GM08714 (cell line): ENCODE measurements around the gene SSH3.
A peak's percentile ranks its signal among the peaks of the same experiment; 100 is the strongest.
"Not testable (repeated sequence)": the region's sequence is repeated elsewhere in the genome, so short reads cannot be mapped to it uniquely, and the experiment has no call there.

Source experiments
- H3K4me3 ChIP-seq: fragments of 200-500 bp; sonication (Bioruptor generic); 2 replicates; pipeline ENCODE4 v1.5.1; 2014; ENCODE audit warnings: mild to moderate bottlenecking, low read length, inconsistent platforms
- ZNF274 ChIP-seq: IDR thresholded peaks from 2 replicates; pipeline ENCODE4 v1.6.1; 2012; ENCODE audit warnings: mild to moderate bottlenecking, low read depth, low read length

Gene SSH3

DNA sequence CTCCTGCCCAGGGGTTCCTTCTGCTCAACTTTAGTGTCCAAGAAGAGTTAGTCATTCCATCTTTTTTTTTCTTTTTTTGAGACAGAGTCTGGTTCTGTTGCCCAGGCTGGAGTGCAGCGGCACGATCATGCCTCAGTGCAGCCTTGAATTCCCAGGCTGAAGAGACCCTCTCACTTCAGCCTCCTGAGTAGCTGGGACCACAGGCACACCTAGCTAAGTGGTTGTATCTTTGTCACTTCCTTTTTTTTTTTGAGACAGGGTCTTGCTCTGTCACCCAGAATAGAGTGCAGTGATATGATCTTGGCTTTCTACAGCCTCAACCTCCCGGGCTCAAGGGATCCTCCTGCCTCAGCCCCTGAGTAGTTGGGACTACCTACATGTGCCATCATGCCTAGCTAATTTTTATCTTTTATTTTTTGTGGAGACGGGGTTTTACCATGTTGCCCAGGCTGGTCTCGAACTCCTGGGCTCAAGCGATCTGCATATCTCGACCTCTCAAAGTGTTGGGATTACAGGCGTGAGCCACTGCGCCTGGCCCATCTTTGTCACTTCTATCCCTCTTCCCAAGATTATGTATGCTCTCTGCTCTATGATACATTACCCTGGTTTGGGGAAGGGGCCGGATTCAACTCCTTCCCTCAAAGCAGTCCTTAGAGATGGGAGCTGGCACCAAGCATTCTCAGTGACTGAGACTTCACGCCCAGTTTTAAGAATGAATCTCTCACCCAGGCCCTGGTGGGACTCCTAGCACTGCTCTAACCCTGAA is 10.0 kb downstream of the SSH3 start:
- H3K4me3 ChIP-seq, result no peak overlapping the region
- TF ChIP-seq ZNF274, result no peak

DNA sequence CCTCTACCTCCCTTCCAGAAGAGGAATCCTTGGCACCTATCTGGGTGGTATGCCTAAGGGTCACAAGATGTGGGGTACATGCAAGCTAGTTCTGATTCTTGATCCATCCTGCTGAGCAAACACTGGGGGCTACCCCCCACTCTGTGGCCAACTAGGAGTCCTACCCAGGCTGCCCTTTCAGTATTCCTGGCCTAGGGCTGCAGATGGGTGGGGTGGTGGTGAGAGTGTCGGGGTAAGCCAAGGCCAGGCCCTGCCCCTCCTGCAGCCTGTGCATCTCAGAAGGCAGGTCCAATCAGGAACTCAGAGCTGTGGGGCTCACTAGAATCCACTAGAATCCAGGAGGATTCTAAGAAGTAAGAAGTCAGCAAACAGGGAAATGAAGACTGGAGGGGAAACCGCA is 10.9 kb downstream of the SSH3 start:
- no peak overlapping the region for H3K4me3 ChIP-seq
- no peak for TF ChIP-seq ZNF274

DNA sequence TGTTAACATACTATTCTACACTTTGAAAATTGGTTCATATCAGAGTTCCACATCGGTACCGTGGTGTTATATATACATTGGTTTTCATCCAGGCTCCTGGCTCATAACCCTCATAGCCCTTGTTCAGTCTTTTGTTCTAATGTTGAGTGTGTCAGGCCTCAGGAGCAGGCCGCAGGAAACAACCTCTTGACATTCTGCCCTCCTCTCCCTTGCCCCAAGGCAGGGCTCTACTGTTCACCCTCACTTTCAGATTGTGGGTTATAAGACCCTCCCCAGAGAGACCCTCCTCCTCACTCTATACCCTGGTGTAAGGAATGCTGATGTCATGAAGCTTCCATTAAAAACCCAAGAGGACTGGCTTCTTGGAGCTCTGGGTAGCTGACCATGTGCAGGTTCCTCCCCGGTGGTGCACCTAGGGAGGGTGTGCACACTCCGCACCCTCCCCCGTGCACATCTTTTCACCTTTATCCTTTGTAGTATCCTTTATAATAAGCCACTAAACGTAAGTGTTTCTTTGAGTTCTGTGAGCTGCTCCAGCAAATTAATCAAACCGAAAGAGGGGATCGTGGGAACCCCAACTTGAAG is 12.1 kb downstream of the SSH3 start:
- no peak overlapping the region for H3K4me3 ChIP-seq
- no peak for TF ChIP-seq ZNF274

DNA sequence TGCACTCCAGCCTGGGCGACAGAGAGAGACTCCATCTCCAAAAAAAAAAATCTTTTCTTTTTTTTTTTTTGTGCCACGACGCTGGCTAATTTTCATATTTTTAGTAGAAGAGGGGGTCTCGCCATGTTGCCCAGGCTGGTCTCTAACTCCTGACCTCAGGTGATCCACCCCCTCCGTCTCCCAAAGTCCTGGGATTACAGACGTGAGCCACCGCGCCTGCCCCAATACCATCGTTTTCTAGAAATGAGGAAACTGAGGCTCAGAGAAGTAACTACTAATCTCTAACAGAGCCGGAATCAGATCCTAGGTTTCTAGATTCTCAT is 13.5 kb downstream of the SSH3 start:
- peak overlapping the region; percentile 84 for H3K4me3 ChIP-seq
- TF ChIP-seq ZNF274, result no peak

DNA sequence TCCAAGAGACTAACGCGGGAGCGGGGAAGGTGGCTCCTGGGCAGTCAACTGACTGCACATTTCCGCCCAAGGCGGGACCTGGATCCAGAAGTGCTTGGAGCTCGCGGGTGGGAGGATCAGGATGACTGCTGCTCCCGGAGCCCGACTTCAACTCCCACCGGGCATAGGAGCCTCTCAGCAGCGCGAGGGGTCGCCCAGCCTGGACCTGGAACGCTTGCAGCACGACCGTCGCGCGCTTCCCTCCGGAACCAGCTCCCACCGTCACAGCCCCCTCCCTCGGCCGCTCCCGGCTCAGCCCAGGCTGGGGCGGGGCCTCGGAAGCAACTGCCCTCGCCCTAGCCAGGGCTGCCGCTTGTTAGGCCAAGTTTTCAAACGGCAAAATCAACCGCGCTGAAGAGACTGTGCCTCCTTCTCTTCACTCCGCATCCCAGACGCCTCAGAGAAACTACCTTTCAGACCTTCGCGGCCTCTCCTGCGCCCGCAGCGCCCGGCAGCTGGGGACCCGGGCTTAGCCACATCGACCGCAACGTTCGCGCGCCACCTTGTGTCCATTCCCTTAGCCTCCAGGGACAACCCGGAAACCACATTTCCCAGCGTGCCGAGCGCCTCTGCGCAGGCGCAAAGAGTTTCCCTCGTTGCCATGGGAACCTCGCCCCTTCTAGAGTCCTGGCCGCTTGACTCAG is 14.0 kb downstream of the SSH3 start:
- TF ChIP-seq ZNF274, result no peak
- H3K4me3 ChIP-seq, result peak overlapping the region; percentile 84

DNA sequence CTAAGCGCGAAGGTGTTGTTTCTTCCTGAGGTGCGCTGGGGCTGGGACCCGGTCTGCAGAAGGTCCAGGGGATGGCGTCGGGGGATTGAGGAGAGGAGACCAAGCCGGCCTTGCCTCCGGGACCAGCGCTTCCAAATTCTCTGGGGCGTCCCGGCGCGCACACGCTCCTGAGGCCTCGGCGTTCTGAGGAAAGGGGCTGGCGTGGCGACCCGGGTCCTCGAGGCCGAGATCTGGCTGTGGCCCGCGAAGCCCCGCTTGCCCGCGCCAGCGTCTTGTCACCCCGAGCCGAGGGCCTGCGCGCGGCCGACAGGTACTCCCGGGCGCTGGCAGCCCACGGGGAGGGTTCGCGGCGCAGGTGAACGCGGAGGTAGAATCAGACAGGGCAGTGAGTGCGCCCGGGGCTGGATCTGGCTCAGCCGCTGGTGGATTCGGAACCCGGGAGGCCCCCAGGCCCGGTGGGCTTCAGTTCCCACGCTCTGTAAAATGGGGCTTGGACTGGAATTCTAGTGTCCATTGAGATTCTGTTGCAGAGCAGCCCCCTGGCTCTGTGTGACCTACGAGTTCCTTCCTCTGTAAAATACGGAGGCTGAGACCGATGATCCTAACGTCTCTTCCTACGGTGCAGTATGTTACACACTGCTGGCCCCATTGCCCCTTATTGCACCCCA is 14.7 kb downstream of the SSH3 start:
- H3K4me3 ChIP-seq, result peak overlapping the region; percentile 84
- TF ChIP-seq ZNF274, result no peak

DNA sequence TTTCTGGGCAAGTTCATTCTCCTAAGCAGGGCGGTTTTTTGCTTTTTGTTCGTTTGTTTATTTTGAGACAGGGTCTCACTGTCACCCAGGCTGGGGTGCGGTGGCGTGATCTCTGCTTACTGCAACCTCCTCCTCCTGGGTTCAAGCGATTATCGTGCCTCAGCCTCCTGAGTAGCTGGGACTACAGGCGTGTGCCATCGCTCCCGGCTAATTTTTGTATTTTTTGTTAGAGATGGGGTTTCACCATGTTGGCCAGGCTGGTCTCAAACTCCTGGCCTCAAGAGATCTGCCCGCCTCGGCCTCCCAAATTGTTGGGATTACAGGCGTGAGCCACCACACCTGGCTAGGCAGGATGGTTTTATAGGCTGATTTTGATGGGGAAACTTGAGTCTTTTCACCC is 15.5 kb downstream of the SSH3 start:
- H3K4me3 ChIP-seq, result not testable (repeated sequence)

DNA sequence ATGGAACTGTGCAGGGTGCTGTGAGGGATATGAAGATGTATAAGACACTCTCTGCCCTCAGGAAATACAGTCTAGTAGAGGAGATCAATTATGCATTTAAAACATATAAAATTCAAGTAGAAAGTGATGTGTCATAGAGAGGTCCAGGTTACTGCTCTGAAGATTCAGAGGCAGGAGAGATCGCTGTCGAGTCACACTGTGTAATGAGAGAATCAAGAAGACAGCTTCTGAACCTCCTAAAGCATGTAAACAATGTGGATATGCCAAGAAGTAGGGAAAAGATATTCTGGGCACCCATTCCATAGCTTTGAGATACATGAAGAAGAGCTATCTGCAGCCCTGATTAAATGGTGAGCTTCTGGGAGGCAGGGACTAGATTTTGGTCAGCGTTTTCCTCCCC is 16.7 kb downstream of the SSH3 start:
- TF ChIP-seq ZNF274, result no peak
- H3K4me3 ChIP-seq, result no peak overlapping the region

DNA sequence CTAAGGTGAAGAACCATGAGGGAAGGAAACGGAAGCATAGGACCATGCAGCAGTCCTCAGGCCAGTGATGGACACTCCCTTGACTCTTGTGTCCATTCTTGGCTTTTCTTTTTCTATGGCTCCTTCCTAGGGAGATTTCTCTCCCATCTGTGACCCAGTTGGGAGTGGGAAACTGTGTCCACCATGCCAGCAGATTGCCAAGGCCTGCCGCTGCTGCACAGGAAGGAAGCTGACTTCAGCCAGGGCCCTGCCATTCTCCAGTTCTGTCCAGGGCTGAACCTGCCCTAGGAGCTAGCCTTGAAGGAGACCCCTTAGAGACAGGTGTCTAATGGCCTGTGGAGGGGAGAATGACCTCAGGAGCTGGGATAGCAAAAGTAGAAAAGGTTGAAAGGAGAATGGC is 17.4 kb downstream of the SSH3 start:
- TF ChIP-seq ZNF274, result no peak
- no peak overlapping the region for H3K4me3 ChIP-seq

DNA sequence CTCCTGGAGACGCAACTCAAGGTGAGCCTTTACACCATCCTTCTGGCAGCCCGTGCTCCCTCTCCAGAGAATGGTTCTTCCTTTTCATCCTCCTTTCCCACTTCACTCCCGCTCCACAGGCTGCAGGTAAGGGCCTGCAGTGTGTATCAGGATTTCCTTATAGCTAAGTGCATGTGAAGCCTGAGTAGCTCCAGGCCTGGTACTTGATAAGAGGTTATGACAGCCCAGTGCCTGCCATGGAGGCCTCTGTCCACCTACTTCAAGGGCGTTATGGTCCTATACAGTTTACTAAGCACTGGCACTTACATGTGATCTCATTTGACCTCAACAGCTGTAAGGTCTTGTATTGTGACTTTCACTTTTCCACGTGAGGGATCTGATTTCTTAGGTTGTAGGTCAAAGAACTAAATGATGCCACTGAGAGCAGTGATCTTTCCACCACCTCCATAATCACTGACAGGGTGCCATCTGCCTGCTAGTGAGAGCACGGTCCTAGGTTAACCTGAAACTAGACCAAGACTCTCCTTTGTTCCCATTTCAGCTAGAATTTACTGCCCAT is 18.1 kb downstream of the SSH3 start:
- no peak overlapping the region for H3K4me3 ChIP-seq
- TF ChIP-seq ZNF274, result no peak

DNA sequence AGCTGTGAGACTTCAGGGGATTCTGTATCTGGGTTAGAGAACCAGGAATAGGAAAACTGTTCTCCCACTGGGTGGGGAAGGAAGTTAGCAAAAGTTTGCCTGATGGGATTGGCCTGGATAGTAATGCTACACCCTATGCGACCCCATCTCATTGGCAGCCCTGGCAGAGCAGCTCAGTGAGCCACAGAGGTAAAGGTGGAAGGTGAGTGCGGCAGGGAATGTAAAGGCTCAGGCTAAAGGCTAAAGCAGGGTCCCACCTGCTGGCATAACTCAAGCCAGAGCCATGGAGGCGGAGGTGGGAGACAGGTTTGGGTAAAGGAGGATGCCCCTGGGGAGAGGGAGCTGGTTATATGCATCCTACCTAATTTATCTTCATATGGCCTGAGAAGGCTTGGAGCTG is 18.7 kb downstream of the SSH3 start:
- TF ChIP-seq ZNF274, result no peak
- no peak overlapping the region for H3K4me3 ChIP-seq

DNA sequence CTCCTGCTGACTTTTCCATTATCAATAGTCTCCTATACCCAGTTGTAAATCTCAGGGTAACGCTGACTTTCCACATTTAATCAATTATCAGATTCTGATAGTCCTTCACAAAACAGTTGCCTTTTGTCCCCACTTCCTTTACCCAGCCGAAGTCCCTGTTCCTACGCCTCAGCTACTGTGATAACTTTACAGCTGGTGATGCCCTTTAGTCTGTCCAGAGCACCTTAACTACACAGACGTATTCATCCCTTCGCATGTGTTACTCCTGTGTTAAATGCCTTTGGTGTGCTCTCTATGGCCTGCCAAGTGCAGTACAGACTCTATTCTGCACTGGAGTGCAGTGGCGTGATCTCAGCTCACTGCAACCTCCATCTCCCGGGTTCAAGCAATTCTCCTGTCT is 20.2 kb downstream of the SSH3 start:
- no peak overlapping the region for H3K4me3 ChIP-seq
- TF ChIP-seq ZNF274, result no peak

DNA sequence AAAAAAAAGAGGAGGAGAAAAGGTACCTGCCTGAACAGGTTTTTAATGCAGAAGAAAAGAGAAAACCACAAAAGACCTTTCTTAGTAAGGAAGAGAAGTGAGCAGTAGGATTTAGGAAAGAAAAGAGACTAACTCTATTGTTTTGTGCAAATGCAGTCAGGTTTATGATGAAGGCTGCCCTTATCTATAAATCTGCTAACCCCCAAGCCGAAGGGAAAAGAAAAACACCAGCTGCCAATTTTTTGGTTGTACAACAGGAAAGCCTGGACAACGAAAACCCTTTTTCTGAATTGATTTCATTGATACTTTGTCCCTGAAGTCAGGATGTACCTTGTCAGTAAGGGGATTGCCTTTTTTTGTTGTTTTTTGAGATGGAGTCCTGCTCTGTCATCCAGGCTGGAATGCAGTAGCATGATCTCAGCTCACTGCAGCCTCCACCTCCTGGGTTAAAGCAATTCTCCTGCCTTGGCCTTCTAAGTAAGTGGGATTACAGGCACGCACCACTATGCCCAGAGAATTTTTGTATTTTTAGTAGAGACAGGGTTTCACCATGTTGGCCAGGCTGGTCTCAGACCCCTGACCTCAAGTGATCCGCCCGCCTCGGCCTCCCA is 28.9 kb downstream of the SSH3 start:
- H3K4me3 ChIP-seq, result no peak overlapping the region
- TF ChIP-seq ZNF274, result no peak

DNA sequence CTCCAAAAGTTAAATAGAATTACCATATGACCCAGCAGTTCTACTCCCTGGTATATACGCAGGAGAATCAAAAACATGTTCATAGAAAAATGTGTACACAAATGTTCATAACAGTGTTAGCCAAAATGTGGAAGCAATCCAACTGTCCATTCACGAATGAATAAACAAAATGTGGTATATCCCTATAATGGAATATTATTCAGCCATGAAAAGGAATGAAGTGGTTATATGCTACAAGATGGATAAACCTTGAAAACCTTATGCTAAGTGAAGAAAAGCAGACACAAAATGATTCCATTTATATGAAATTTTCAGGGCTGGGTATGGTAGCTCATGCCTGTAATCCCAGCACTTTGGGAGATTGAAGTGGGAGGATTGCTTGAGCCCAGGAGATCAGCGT is 33.9 kb downstream of the SSH3 start:
- H3K4me3 ChIP-seq, result no peak overlapping the region
- TF ChIP-seq ZNF274, result no peak
